Measurements from ENCODE around the gene CAMK2B.

Gene CAMK2B

GRCh38 chr7:44216019-44216418 lies 109.4 kb downstream of the CAMK2B start:
- DNase-seq (ENCODE audit: low read depth, low spot score), result no peak
- WGBS (ENCODE audit: insufficient coverage, insufficient read length), result no CpG with 5 or more reads among the region's 8 CpGs

GRCh38 chr7:44215531-44215930 lies 109.9 kb downstream of the CAMK2B start:
- DNase-seq (ENCODE audit: low read depth, low spot score), result no peak
- Histone ChIP-seq H3K4me3 (ENCODE audit: low read length) (no peak overlapping the region), H3K27me3 (ENCODE audit: control insufficient read depth, insufficient read depth, low read length) (no peaks in the 10 kb centered on the region), H3K27ac (ENCODE audit: low read length) (no peak overlapping the region), H3K36me3 (ENCODE audit: control insufficient read depth, insufficient read depth, low read length) (peaks cover 13% of the 10 kb centered on the region), H3K9me3 (ENCODE audit: control insufficient read depth, insufficient read depth, low read length) (no peaks in the 10 kb centered on the region), H3K4me1 (ENCODE audit: control insufficient read depth, insufficient read depth, low read length) (peaks cover 7% of the 10 kb centered on the region)
- WGBS (ENCODE audit: insufficient coverage, insufficient read length), result no CpG with 5 or more reads among the region's 7 CpGs

More at GRCh38 chr7:44216019-44216418, 109.4 kb downstream of the CAMK2B start:
- Histone ChIP-seq H3K27ac (ENCODE audit: low read length) (no peak overlapping the region), H3K36me3 (ENCODE audit: control insufficient read depth, insufficient read depth, low read length) (peaks cover 10% of the 10 kb centered on the region), H3K9me3 (ENCODE audit: control insufficient read depth, insufficient read depth, low read length) (no peaks in the 10 kb centered on the region), H3K27me3 (ENCODE audit: control insufficient read depth, insufficient read depth, low read length) (no peaks in the 10 kb centered on the region), H3K4me1 (ENCODE audit: control insufficient read depth, insufficient read depth, low read length) (peaks cover 7% of the 10 kb centered on the region), H3K4me3 (ENCODE audit: low read length) (no peak overlapping the region)

- Histone ChIP-seq H3K4me1 (ENCODE audit: control insufficient read depth, insufficient read depth, low read length) (peaks cover 6% of the 10 kb centered on the region), H3K9me3 (ENCODE audit: control insufficient read depth, insufficient read depth, low read length) (no peaks in the 10 kb centered on the region), H3K36me3 (ENCODE audit: control insufficient read depth, insufficient read depth, low read length) (peaks cover 23% of the 10 kb centered on the region), H3K4me3 (ENCODE audit: low read length) (no peak overlapping the region), H3K27me3 (ENCODE audit: control insufficient read depth, insufficient read depth, low read length) (no peaks in the 10 kb centered on the region), H3K27ac (ENCODE audit: low read length) (no peak overlapping the region)
- no peak for DNase-seq (ENCODE audit: low read depth, low spot score)
- WGBS (ENCODE audit: insufficient coverage, insufficient read length), result no CpG with 5 or more reads among the region's 9 CpGs
Observed at GRCh38 chr7:44213877-44214388, 111.5 kb downstream of the CAMK2B start.

- Histone ChIP-seq H3K4me3 (ENCODE audit: low read length) (no peak overlapping the region), H3K27ac (ENCODE audit: low read length) (no peak overlapping the region), H3K36me3 (ENCODE audit: control insufficient read depth, insufficient read depth, low read length) (peaks cover 27% of the 10 kb centered on the region), H3K9me3 (ENCODE audit: control insufficient read depth, insufficient read depth, low read length) (no peaks in the 10 kb centered on the region), H3K27me3 (ENCODE audit: control insufficient read depth, insufficient read depth, low read length) (no peaks in the 10 kb centered on the region), H3K4me1 (ENCODE audit: control insufficient read depth, insufficient read depth, low read length) (peaks cover 6% of the 10 kb centered on the region)
- DNase-seq (ENCODE audit: low read depth, low spot score), result no peak
- WGBS (ENCODE audit: insufficient coverage, insufficient read length), result no CpG with 5 or more reads among the region's 3 CpGs
Observed at GRCh38 chr7:44213206-44213876, 112.1 kb downstream of the CAMK2B start.

- H3K27ac ChIP-seq (ENCODE audit: low read length), result no peak overlapping the region
- WGBS (ENCODE audit: insufficient coverage, insufficient read length), result no CpG with 5 or more reads among the region's 7 CpGs
- peaks cover 2% of the 10 kb centered on the region; the same call in 1 of the 2 replicates for H3K4me1 ChIP-seq (ENCODE audit: control insufficient read depth, insufficient read depth, low read length)
- no peak for DNase-seq (ENCODE audit: low read depth, low spot score)
- no peaks in the 10 kb centered on the region for H3K27me3 ChIP-seq (ENCODE audit: control insufficient read depth, insufficient read depth, low read length)
- H3K36me3 ChIP-seq (ENCODE audit: control insufficient read depth, insufficient read depth, low read length), result peaks cover 28% of the 10 kb centered on the region
- no peaks in the 10 kb centered on the region for H3K9me3 ChIP-seq (ENCODE audit: control insufficient read depth, insufficient read depth, low read length)
- no peak overlapping the region for H3K4me3 ChIP-seq (ENCODE audit: low read length)
Observed at GRCh38 chr7:44212581-44213184, 112.7 kb downstream of the CAMK2B start.

GRCh38 chr7:44212018-44212417 lies 113.4 kb downstream of the CAMK2B start:
- DNase-seq (ENCODE audit: low read depth, low spot score), result no peak
- Histone ChIP-seq H3K9me3 (ENCODE audit: control insufficient read depth, insufficient read depth, low read length) (no peaks in the 10 kb centered on the region), H3K4me1 (ENCODE audit: control insufficient read depth, insufficient read depth, low read length) (peaks cover 2% of the 10 kb centered on the region; the same call in 1 of the 2 replicates), H3K27ac (ENCODE audit: low read length) (no peak overlapping the region), H3K27me3 (ENCODE audit: control insufficient read depth, insufficient read depth, low read length) (no peaks in the 10 kb centered on the region), H3K4me3 (ENCODE audit: low read length) (no peak overlapping the region), H3K36me3 (ENCODE audit: control insufficient read depth, insufficient read depth, low read length) (peaks cover 28% of the 10 kb centered on the region)
- WGBS (ENCODE audit: insufficient coverage, insufficient read length), result no CpG with 5 or more reads among the region's 6 CpGs

GRCh38 chr7:44211126-44211675 lies 114.2 kb downstream of the CAMK2B start:
- DNase-seq (ENCODE audit: low read depth, low spot score), result no peak
- H3K36me3 ChIP-seq (ENCODE audit: control insufficient read depth, insufficient read depth, low read length), result peaks cover 28% of the 10 kb centered on the region
- H3K27me3 ChIP-seq (ENCODE audit: control insufficient read depth, insufficient read depth, low read length), result no peaks in the 10 kb centered on the region
- H3K9me3 ChIP-seq (ENCODE audit: control insufficient read depth, insufficient read depth, low read length), result no peaks in the 10 kb centered on the region
- WGBS (ENCODE audit: insufficient coverage, insufficient read length), result no CpG with 5 or more reads among the region's 10 CpGs
- H3K27ac ChIP-seq (ENCODE audit: low read length), result no peak overlapping the region
- H3K4me3 ChIP-seq (ENCODE audit: low read length), result no peak overlapping the region
- H3K4me1 ChIP-seq (ENCODE audit: control insufficient read depth, insufficient read depth, low read length), result peaks cover 2% of the 10 kb centered on the region; the same call in 1 of the 2 replicates

- no peak for DNase-seq (ENCODE audit: low read depth, low spot score)
- Histone ChIP-seq H3K27ac (ENCODE audit: low read length) (no peak overlapping the region), H3K9me3 (ENCODE audit: control insufficient read depth, insufficient read depth, low read length) (no peaks in the 10 kb centered on the region), H3K4me3 (ENCODE audit: low read length) (no peak overlapping the region), H3K36me3 (ENCODE audit: control insufficient read depth, insufficient read depth, low read length) (peaks cover 29% of the 10 kb centered on the region), H3K4me1 (ENCODE audit: control insufficient read depth, insufficient read depth, low read length) (peaks cover 2% of the 10 kb centered on the region; the same call in 1 of the 2 replicates), H3K27me3 (ENCODE audit: control insufficient read depth, insufficient read depth, low read length) (no peaks in the 10 kb centered on the region)
- WGBS (ENCODE audit: insufficient coverage, insufficient read length), result no CpG with 5 or more reads among the region's 5 CpGs
Observed at GRCh38 chr7:44210107-44210506, 115.3 kb downstream of the CAMK2B start.

- no peaks in the 10 kb centered on the region for H3K9me3 ChIP-seq (ENCODE audit: control insufficient read depth, insufficient read depth, low read length)
- H3K4me3 ChIP-seq (ENCODE audit: low read length), result no peak overlapping the region
- no peak overlapping the region for H3K27ac ChIP-seq (ENCODE audit: low read length)
- WGBS (ENCODE audit: insufficient coverage, insufficient read length), result no CpG with 5 or more reads among the region's 7 CpGs
- H3K36me3 ChIP-seq (ENCODE audit: control insufficient read depth, insufficient read depth, low read length), result peaks cover 33% of the 10 kb centered on the region
- no peaks in the 10 kb centered on the region for H3K27me3 ChIP-seq (ENCODE audit: control insufficient read depth, insufficient read depth, low read length)
- DNase-seq (ENCODE audit: low read depth, low spot score), result no peak
- H3K4me1 ChIP-seq (ENCODE audit: control insufficient read depth, insufficient read depth, low read length), result no peaks in the 10 kb centered on the region
Observed at GRCh38 chr7:44208085-44208484, 117.3 kb downstream of the CAMK2B start.

- DNase-seq (ENCODE audit: low read depth, low spot score), result no peak
- no CpG with 5 or more reads among the region's 5 CpGs for WGBS (ENCODE audit: insufficient coverage, insufficient read length)
- Histone ChIP-seq H3K27me3 (ENCODE audit: control insufficient read depth, insufficient read depth, low read length) (no peaks in the 10 kb centered on the region), H3K4me1 (ENCODE audit: control insufficient read depth, insufficient read depth, low read length) (no peaks in the 10 kb centered on the region), H3K27ac (ENCODE audit: low read length) (no peak overlapping the region), H3K9me3 (ENCODE audit: control insufficient read depth, insufficient read depth, low read length) (no peaks in the 10 kb centered on the region), H3K4me3 (ENCODE audit: low read length) (no peak overlapping the region), H3K36me3 (ENCODE audit: control insufficient read depth, insufficient read depth, low read length) (peaks cover 24% of the 10 kb centered on the region)
Observed at GRCh38 chr7:44206008-44206407, 119.4 kb downstream of the CAMK2B start.

Measured in iPS DF 6.9 (cell line).